HG02885 (cell line): Measurements from ENCODE around the gene MFSD12.

Experiments
- ATAC-seq: cut with Tn5 transposase; IDR thresholded peaks from one replicate; pipeline ENCODE4 v1.9.1; 2021; ENCODE audit warnings: mild to moderate bottlenecking; ENCODE audit not compliant: unreplicated experiment, poor library complexity

Gene MFSD12

DNA sequence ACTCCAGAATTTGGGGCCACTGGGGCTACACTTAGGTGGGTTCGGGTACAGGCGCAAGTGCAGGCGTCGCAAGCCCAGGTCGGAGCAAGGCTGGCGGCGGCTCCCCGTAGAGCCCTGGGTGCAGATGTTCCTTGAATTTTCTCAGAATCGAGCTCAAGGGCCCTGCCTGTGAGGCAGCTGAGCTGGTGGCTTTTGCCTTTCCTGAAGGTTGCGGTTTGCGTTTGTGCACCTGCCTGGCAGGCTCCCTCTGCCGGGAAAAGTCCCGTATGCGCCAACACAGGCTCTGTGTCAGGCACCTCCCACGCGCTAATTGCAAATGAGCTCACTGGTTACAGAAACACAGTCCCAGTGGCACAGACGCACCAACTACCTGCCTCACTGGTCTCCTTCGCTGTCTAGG is 62.8 kb downstream of the MFSD12 start:
- no peak for ATAC-seq
